Body of pancreas (tissue), 4 donors: ENCODE results near the gene IL1B. TPM values are rescaled to one million over a fixed set of nuclear protein-coding genes. Genes with fewer than 3 reads are reported as not detected.

Experiments
- ATAC-seq: fragments of 150-250 bp; one replicate; pipeline ENCODE4 v1.9.1; 2016
- DNase-seq, 4 donors: peaks; one replicate each; pipeline ENCODE4 v3.0.0-alpha.2; 2019
- H3K27ac ChIP-seq, 4 donors: fragments of 200-600 bp; sonication (generic); 1 replicate in 3 of 4; 2 replicates in 1 of 4; pipeline versions ENCODE4 v1.5.1 to v1.6.1; 2016 to 2019; ENCODE audit warnings: mild to moderate bottlenecking in 1 of 4, mixed read lengths in 1 of 4, moderate library complexity in 1 of 4
- H3K27me3 ChIP-seq, 2 donors: fragments of 200-600 bp; sonication (generic); one replicate each; pipeline ENCODE4 v1.6.0; 2016; ENCODE audit warnings: mild to moderate bottlenecking in 1 of 2
- H3K36me3 ChIP-seq, 2 donors: fragments of 200-600 bp; sonication (generic); replicated peaks in 1 of 2; 2 replicates each; pipeline ENCODE4 v1.5.1; 2016; ENCODE audit warnings: low read depth in 2 of 2; ENCODE audit not compliant: insufficient read depth in 1 of 2
- H3K4me1 ChIP-seq: fragments of 200-600 bp; sonication (generic); one replicate; pipeline ENCODE4 v1.6.0; 2016
- H3K4me3 ChIP-seq, 2 donors: fragments of 200-600 bp; sonication (generic); 1 replicate in 1 of 2; 2 replicates in 1 of 2; pipeline ENCODE4 v1.5.1; 2016 to 2019
- H3K9me3 ChIP-seq, 3 donors: fragments of 200-600 bp; sonication (generic); 1 replicate in 2 of 3; 2 replicates in 1 of 3; pipeline ENCODE4 v1.5.1; 2016
- POLR2A ChIP-seq, 3 donors: fragments of 450-650 bp; IDR thresholded peaks; one replicate each; pipeline ENCODE4 v1.6.1; 2016; ENCODE audit warnings: antibody characterized with exemption in 3 of 3, mild to moderate bottlenecking in 2 of 3
- WGBS, 2 donors: methylation state at CpG; one replicate each; pipeline ENCODE4 v1.1.5; 2017; 5-methylcytosine and 5-hydroxymethylcytosine counted together
- intact Hi-C: fragments of 100-400 bp; cut with DNase I; formaldehyde crosslinking; loops from one replicate; pipeline ENCODE4 v1.15.1; 2023
- total RNA-seq, 2 donors: library from RNA; depleted of rRNA; stranded (reverse); fragments of >200 nt; gene quantifications; one replicate each; pipeline ENCODE4 v1.1.0, GENCODE V29; 2016
- TF ChIP-seq, protein P1 (sequence below), 7 experiments: fragments of 450-650 bp in 4 of 7; fragments of 200-600 bp in 3 of 7; sonication (generic) in 3 of 7; IDR thresholded peaks; one replicate each; pipeline ENCODE4 v1.5.1; 2016 to 2019; ENCODE audit warnings: antibody characterized with exemption in 7 of 7

The IL1B gene
- 1 to 10 TPM; 1.3 to 2.6 TPM for total RNA-seq

DNA sequence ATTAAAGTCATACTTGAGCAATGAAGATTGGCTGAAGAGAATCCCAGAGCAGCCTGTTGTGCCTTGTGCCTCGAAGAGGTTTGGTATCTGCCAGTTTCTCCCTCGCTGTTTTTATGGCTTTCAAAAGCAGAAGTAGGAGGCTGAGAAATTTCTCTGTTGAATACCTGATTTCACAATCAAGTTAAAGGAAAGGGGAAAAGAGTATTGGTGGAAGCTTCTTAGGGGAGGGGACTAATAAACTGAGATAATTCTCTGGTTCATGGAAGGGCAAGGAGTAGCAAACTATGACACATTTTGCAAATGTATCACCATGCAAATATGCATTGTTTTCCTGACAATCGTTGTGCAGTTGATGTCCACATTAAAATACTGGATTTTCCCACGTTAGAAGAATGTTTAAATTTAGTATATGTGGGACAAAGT, at the start of gene IL1B:
Gene IL1B (minus strand): TSS at position 85 of the 423 bp plus-strand sequence. CDS start 550 bp downstream, outside the sequence.
- Histone ChIP-seq H3K27me3 (no peaks in the 10 kb centered on the region), H3K27ac (peak within 1 kb of the TSS in 3 of 4 donors; percentile 19 to 58 (median 52)), H3K4me1 (peaks cover 27% of the 10 kb centered on the region), H3K9me3 (no peaks in the 10 kb centered on the region), H3K4me3 (no peak within 1 kb of the TSS), H3K36me3 (no peaks in the 10 kb centered on the region)
- TF ChIP-seq, protein P1, sequence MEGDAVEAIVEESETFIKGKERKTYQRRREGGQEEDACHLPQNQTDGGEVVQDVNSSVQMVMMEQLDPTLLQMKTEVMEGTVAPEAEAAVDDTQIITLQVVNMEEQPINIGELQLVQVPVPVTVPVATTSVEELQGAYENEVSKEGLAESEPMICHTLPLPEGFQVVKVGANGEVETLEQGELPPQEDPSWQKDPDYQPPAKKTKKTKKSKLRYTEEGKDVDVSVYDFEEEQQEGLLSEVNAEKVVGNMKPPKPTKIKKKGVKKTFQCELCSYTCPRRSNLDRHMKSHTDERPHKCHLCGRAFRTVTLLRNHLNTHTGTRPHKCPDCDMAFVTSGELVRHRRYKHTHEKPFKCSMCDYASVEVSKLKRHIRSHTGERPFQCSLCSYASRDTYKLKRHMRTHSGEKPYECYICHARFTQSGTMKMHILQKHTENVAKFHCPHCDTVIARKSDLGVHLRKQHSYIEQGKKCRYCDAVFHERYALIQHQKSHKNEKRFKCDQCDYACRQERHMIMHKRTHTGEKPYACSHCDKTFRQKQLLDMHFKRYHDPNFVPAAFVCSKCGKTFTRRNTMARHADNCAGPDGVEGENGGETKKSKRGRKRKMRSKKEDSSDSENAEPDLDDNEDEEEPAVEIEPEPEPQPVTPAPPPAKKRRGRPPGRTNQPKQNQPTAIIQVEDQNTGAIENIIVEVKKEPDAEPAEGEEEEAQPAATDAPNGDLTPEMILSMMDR (IDR thresholded peaks at IDR 0.05): no peak
- TF ChIP-seq POLR2A (IDR thresholded peaks at IDR 0.05): peak in 2 of 3 donors; percentile 13 to 50
- no peak for ATAC-seq
- intact Hi-C loops: no loop called here
- DNase-seq: no peak
- 52 to 74% methylated on average over 4 of the region's 4 CpGs for WGBS, 2 donors

DNA sequence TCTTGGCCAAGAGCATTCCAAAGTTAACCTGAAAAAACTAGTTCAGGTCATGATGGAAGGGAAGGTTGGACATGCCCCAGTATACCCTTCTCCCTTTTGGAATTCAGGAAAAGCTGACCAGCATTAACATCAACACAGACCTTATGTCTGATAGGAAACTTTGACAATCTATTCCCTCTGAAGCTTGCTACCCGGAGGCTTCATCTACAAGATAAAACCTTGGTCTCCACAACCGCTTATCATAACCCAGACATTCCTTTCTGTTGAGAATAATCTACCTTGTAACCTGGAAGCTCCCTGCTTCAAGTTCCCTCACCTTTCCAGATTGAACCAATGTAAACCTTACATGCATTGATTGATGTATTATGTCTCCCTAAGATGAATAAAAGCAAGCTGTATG, 49.7 kb upstream of the IL1B start:
- Histone ChIP-seq H3K27ac (no peak overlapping the region), H3K4me3 (no peak overlapping the region), H3K4me1 (no peaks in the 10 kb centered on the region), H3K9me3 (no peaks in the 10 kb centered on the region), H3K36me3 (no peaks in the 10 kb centered on the region), H3K27me3 (no peaks in the 10 kb centered on the region)
- DNase-seq (no peak), ATAC-seq (no peak)
- 34 to 55% methylated on average over 2 of the region's 2 CpGs for WGBS, 2 donors
- TF ChIP-seq, protein P1 (IDR thresholded peaks at IDR 0.05): no peak
- no peak for TF ChIP-seq POLR2A (IDR thresholded peaks at IDR 0.05)
- intact Hi-C loops: loop anchor here (10.0 kb wide), 1 partner anchor 131 kb away; no protein-coding TSS in a partner anchor

DNA sequence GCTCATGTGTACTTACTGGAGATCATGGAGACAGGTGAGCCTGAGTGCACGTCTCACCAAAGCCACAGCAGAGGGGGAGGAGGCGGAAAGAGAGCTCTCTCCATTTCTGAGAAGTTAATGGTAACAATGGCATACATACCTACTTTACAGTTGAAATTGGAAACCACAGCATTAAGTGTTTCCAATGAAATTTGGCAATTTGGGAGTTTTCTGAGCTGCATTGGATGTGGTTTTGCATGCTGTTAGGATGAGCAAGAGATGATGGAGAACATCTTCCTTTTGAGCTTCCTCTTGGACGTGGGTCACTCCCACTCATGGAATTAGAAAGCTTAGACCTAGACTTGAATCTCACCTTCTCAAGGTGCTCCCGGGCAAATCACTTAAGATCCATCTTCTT, 48.9 kb upstream of the IL1B start:
- Histone ChIP-seq H3K36me3 (no peaks in the 10 kb centered on the region), H3K4me3 (no peak overlapping the region), H3K4me1 (no peaks in the 10 kb centered on the region), H3K27me3 (no peaks in the 10 kb centered on the region), H3K27ac (no peak overlapping the region), H3K9me3 (no peaks in the 10 kb centered on the region)
- 47 to 50% methylated on average over 4 of the region's 4 CpGs for WGBS, 2 donors
- ATAC-seq (no peak), DNase-seq (no peak)
- intact Hi-C loops: loop anchor here (10.0 kb wide), 1 partner anchor 131 kb away; no protein-coding TSS in a partner anchor
- no peak for TF ChIP-seq POLR2A (IDR thresholded peaks at IDR 0.05)
- TF ChIP-seq, protein P1 (IDR thresholded peaks at IDR 0.05): no peak

DNA sequence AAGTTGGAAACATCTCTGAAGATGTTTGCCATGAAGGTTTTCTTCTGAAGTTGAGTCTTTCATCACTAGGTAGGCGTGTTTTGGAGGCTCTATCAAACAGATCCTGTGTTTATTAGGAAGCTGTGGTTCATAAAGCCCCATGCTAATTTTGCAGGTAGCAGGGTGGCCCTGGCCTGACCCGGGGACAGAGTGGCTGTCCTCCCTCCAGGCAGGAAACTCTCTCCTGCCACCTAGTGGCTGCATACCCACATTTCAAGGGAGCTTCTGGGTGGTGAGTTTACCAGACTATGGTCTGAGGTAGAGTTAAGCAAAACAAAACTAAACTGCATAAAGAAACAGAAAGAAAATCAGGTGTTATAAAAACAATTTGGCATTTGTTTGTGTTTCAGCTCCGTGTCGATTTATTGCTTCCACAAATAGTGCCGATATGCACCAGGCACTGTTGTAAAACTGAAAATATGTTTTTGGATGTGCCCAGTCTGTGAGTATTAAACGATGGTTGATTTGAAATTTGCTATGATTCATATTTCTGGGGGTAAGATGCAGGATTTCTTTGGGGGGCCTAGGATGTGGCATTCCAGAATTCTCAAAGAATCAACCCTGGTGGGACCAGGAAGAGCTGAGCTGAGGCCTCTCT, 48.4 kb upstream of the IL1B start:
- TF ChIP-seq POLR2A (IDR thresholded peaks at IDR 0.05): no peak
- TF ChIP-seq, protein P1 (IDR thresholded peaks at IDR 0.05): peak; percentile 52 to 74 (median 68)
- no peak overlapping the region for H3K4me3 ChIP-seq
- H3K9me3 ChIP-seq: no peaks in the 10 kb centered on the region
- no peaks in the 10 kb centered on the region for H3K27me3 ChIP-seq
- H3K4me1 ChIP-seq: no peaks in the 10 kb centered on the region
- intact Hi-C loops: loop anchor here (10.0 kb wide), 1 partner anchor 130 kb away; no protein-coding TSS in a partner anchor
- WGBS, 2 donors: 29 to 30% methylated on average over 6 of the region's 6 CpGs
- H3K36me3 ChIP-seq: no peaks in the 10 kb centered on the region
- ATAC-seq (peak; percentile 42), DNase-seq (peak; percentile 45 to 65 (median 56))
- H3K27ac ChIP-seq: no peak overlapping the region

DNA sequence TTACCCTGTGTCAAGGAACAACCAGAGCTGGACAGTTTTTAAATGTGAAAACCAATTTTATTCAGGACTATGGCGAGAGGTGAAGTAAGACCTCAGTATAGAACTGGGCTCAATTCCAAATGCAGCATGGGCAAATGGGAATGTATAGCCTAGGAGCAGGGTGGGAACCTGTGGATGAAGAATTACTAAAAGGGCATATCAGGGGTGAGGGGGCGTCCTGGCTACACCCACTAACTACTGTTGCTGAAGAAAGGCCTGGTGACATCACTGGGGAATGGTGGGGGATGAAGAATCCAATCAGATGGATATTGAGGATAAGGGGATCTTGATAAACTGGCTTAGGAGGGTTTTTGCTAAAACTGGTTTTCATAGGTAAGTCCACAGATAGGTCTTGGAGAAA, 47.1 kb upstream of the IL1B start:
- no peak for TF ChIP-seq POLR2A (IDR thresholded peaks at IDR 0.05)
- TF ChIP-seq, protein P1 (IDR thresholded peaks at IDR 0.05): no peak
- intact Hi-C loops: loop anchor here (10.0 kb wide), 1 partner anchor 129 kb away; no protein-coding TSS in a partner anchor
- no peaks in the 10 kb centered on the region for H3K27me3 ChIP-seq
- no peak overlapping the region for H3K27ac ChIP-seq
- H3K36me3 ChIP-seq: no peaks in the 10 kb centered on the region
- 68 to 73% methylated on average over 2 of the region's 2 CpGs for WGBS, 2 donors
- ATAC-seq (no peak), DNase-seq (no peak)
- no peaks in the 10 kb centered on the region for H3K9me3 ChIP-seq
- H3K4me3 ChIP-seq: no peak overlapping the region
- H3K4me1 ChIP-seq: no peaks in the 10 kb centered on the region
